GM21526 (cell line): ENCODE data around the gene TNFAIP1.
A peak's percentile ranks its signal among the peaks of the same experiment; 100 is the strongest.
"Not testable (repeated sequence)": the region's sequence is repeated elsewhere in the genome, so short reads cannot be mapped to it uniquely, and the experiment has no call there.

Experiments used
- ATAC-seq: cut with Tn5 transposase; IDR thresholded peaks from one replicate; pipeline ENCODE4 v1.9.1; 2021; ENCODE audit warnings: moderate library complexity; ENCODE audit not compliant: unreplicated experiment, low FRiP score

Gene TNFAIP1, protein sequence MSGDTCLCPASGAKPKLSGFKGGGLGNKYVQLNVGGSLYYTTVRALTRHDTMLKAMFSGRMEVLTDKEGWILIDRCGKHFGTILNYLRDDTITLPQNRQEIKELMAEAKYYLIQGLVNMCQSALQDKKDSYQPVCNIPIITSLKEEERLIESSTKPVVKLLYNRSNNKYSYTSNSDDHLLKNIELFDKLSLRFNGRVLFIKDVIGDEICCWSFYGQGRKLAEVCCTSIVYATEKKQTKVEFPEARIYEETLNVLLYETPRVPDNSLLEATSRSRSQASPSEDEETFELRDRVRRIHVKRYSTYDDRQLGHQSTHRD

DNA sequence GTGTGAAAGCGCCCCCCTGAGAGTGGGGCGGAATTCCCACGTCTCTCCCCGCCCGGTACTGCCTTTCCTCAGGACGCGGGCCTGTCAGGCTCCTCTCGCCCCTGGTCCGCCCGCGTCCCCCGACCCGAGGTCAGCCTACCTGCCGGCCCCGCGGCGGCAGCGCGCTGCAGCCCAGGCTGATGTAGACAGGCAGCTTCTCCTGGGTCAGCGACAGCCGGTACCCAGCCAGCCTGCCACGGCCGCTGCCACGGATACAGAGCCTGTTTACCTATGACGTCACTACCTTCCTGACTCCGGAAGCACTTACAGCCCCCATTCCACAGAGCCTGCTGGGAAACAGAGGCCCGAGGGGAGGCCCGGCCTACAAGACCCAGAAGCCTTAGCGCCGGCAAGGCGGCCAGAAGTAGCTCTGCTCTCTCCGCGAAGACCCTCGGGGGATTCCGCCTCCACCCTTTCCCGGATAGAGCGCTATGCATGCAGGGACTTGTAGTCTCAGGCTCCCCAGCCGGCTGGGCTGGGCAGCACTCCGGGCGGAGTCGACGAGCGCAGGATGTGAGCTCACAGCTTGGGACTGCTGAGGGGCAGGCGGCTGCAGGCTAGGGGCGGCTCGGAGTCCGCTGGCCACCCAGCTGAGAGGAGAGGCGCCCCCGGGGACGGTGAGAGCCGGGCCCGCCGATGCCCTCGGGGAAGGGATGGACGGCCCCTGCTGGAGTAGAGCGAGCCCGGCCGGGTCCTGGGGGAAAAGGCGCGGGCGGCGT, at the start of gene TNFAIP1, which contains the start of gene IFT20:
Gene TNFAIP1, plus strand, starts transcription at position 561 of the 758 bp plus-strand sequence. CDS start 3,761 bp downstream, outside the sequence.
Gene IFT20, minus strand, starts transcription at position 272 of the 758 bp plus-strand sequence. CDS start 3,487 bp downstream, outside the sequence.
- peak; percentile 93 for ATAC-seq

DNA sequence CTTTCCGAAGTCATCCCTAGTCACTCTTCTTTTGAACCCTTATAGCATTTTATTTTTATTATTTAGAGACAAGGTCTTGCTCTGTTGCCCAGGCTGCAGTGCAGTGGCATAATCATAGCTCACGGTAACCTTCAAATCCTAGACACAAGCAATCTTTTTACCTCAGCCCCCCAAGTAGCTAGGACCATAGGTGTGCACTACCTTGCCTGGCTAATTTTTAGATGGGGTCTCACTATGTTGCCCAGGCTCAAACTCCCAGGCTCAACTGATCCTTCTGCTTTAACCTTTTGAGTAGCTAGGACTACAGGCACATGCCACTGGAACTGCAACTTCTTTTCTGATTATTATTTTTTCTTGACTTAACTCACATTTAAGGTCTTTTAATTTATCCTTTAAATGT, 49.6 kb upstream of the TNFAIP1 start:
- no peak for ATAC-seq

DNA sequence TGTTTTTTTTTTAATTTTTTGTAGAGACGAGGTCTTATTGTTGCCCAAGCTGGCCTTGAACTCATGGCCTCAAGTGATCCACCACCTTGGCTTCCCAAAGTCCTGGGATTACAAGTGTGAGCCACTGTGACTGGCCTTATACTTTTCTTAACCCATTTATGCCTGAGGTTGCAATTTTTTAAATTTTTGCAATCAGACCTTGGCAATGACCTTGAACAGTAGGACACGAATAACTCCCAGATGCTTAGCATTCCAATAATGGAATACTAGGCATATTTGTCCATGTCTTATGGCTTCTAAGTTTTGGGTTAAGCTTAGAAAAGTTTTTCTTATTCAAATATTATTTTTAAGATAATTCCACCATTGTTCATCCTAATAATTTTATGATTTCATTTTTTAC, 44.9 kb upstream of the TNFAIP1 start:
- ATAC-seq = no peak

DNA sequence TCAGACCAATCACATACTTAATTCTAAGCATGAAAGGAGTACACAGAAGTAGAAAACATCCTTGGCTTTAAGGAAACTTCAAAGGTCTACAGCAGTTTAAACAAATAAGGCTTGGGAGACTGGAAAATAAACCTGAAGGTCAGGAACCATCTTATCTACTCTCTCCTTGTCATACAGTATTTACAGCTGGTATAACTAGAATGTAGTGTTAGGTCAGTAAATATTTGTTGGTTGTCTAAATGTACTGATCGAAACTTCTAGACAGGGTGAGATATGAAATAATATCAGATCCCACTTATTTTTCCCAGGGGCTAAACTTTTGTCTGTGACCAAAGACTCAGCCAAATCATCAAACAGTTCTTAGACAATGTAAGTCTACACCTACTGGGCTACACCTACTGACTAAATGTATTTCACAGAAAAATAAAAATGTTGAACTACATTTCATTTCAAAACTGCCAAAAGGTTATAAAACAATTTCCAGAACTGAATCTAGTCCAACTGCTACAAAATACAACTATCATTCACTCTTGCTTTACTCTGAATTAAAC, 43.7 kb upstream of the TNFAIP1 start:
- no peak for ATAC-seq

DNA sequence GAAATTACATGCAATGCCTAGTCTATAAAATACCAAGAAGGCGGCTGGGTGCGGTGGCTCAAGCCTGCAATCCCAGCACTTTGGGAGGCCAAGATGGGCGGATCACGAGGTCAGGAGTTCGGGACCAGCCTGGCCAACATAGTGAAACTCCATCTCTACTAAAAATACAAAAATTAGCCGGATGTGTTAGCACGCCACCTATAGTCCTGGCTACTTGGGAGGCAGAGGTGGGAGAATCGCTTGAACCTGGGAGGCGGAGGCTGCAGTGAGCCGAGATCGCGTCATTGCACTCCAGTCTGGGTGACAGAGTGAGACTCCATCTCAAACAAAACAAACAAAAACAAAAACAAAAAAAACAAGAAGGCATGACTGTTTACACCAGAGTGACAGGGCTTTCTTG, 42.7 kb upstream of the TNFAIP1 start:
- not testable (repeated sequence) for ATAC-seq

DNA sequence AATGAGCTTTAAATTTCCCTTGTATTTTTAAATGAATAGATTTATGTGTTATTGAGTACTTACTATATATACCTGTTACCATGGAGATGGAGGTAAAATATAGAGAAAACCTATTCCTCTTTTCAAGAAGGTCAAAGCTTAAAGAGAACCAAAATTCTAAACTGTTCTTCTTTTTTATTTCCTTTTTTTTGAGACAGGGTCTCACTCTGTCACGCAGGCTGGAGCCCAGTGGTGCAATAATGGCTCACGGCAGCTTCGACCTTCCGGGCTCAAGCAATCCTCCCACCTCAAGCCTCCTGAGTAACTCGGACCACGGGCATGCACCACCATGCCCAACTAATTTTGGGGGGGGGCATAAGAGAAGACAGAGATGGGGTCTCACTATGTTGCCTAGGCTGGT, 41.6 kb upstream of the TNFAIP1 start:
- ATAC-seq = no peak

DNA sequence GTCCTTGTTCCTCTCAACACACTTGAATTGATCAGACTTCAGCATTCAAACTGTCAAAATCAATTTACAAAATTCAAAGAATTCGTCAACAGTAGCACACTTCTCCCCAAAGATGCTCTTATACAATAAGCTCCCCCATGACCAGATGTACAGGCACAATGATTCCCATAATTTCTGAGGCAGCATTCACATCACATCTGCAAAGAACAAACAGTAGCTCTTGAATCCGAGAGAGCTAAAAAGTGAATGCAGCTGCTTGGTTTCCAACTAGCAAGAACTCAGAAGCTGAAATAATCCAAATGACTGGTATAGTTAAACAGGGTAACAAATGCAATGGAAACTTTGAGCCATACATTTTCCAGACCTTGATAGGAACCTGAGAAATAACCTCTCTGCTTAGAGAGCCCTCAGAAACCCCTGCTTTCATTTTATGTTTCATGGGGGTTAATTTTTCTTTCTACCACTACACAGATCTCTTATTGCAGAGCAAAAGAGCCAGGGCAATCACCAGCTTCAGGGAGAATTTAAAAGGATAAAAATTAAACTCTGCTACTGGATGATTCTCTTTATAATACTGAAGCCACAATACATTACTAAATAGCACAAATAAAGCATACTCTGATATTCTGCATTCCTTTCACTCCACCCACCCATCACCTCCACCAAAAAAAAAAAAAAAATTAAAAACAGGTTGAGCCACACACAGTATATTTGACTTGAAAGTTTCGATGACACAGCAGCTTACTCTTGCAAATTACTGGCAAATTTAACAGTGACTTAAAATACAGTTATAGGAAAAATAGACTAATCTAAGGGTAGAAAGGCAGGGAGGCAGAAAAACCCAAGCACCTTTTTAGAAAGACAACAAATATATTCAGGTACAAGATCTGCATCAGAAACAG, 39.6 kb upstream of the TNFAIP1 start:
- no peak for ATAC-seq

DNA sequence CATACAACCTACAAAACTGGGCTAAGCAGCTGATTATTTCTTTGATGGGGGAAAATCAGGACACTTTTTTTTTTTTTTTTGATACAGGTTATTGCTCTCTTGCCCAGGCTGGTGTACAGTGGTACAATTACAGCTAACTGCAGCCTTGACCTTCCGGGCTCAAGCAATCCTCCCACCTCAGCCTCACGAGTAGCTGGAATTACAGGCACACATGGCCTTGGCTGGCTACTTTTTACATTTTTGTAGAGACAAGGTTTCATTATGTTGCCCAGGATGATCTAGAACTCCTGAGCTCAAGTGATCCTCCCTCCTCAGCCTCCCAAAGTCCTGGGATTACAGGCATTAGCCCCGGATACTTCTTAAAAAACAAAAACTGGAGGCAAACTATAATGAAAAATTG, 37.1 kb upstream of the TNFAIP1 start:
- ATAC-seq = no peak

DNA sequence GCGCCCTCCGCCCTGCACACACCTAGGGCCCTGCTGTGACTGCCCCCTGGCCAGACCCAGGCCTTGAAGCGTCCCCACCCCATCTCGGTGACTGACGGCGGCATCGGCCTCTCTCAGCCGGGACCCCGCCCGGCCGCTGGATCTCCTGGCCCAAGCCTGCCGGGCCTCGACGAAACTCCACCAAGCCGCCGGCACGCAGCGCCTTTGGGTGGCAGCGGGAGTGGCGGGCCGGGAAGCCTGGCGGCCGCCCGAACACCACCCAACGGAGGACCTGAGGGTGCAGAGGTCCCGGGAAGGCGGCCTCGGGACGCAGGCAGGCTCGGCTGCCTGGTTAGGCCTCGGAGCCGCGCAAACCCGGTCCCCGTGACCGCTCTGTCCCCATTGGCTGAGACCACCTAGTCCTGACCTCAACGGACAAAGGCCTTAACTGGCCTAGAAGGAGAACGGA, 28.6 kb upstream of the TNFAIP1 start:
- no peak for ATAC-seq

DNA sequence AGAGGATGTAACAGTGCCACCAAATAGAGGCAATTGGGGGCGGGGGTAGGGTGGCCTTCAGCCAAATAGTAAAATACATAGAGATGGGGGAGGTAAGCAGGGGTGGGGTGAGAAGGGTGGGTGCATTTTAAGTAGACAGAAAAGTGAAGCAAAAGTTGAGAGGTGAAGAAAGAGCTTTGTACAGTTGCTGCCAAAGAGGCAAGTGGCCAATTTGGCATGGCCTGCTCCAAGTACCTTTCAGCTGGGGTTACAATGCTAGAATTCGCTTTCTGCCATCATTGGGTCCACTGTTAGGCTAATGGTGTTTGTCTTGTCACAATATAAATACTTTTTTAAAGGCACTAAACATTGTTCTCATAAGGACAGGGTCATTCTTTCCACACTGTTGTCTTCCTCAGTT, 21.7 kb upstream of the TNFAIP1 start:
- ATAC-seq = no peak

DNA sequence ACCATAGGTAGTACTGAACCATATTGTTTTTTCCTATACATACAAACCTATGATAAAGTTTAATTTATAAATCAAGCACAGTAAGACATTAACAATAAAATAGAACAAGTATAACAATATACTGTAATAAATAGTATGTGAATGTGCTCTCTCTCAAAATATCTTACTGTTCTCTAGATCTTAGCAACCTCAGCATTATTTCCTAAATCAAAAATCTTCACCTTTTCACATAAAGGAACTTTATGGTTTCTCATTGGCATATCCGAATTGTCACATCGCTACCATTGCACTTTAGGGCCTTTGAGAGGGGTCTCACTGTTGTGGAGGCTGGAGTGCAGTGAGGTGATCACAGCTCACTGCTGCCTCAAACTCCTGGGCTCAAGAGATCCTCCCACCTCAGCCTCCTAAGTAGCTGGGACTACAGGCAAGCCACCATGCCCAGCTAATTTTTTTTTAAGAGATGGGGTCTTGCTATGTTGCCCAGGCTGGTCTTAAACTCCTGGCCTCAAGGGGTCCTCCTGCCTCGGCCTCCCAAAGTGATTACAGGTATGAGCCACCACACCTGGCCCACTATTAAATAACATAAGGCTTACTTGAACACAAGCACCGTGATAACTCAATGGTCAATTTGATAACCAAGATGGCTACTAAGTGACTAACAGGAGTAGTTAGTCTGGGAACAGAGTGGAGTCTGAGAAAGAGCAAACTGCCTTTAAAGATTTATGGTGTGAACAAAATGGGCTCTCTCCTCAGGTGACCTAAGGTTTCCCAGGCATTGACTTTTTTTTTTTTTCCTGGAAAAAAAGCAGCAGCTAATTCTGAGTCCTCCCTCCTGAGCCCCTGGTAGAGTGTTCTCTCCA, 19.5 kb upstream of the TNFAIP1 start:
- no peak for ATAC-seq

DNA sequence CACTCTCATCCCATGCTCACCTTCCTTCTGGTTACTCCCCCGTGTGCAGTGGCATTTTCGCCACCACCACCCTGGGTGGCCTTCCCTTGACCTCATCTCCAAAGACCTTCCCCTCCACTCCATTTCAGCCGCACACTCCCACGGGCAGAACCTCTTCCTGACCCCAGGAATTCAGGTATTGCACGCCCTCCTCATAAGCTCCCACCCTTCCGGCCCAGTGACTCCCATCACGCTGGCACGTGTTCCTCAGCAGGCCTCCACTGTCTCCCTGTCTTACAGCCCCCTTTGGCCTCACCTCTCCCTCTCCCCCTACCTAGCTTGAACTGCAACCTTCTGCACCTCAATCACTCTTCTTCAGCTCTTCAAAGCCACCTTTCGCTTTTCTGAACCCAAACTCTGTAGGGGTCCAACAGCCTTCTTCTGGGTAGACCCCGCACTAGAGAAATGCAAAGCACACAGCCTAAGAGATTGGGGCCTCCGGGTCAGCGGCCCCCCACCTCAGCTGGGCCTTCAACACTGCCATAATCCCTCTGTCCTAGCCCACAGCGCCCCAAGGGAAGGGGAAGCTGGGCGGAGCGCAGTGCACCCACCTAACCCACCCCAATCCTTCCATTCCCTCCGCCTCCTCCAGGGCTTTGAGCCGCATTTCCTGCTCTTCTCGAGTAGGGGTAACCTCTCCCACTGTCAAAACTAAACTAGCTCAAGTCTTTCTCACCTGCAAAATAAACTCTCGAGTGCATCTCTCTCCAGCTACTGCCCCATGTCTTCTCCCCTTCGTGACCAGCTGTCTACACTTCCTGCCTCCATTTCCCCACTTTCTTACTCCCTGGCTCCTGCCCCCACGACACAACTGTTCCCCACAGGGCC, 18.2 kb upstream of the TNFAIP1 start:
- ATAC-seq = no peak

DNA sequence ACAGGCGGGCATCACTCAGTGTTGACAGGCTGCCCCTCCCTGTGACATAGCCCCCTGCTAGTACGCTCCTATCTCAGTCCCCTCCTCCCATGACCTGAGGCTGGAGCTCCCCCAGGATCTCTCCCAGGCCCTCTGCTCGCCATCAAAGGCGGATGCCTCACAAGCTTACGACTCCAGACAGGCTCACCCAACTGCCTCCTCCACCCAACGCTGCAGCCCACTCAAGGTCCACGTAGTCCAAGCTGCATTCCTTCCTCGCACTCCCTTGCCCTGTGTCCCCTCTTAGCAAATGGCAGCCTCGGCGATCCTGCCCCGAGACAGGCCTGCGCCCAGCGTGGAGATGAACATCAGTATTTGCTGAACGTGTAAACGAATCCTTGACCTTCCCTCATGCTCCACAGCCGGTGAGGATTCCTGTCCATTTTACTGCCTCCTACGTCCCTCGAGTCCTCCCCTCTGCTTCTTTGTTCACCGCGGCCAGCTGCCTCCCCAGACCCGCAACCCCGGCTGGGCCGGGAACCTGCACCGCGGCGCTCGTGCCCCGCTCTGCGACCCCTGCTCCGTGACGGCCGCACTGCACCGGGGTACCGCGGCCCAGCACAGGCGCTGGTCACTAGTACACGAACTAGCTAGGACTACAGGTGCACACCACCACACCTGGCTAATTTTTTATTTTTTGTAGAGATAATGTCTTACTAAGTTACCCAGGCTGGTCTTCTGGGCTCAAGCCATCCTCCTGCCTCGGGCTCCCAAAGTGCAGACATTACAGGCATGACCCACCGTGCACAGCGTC, 17.4 kb upstream of the TNFAIP1 start:
- peak; percentile 15 for ATAC-seq

DNA sequence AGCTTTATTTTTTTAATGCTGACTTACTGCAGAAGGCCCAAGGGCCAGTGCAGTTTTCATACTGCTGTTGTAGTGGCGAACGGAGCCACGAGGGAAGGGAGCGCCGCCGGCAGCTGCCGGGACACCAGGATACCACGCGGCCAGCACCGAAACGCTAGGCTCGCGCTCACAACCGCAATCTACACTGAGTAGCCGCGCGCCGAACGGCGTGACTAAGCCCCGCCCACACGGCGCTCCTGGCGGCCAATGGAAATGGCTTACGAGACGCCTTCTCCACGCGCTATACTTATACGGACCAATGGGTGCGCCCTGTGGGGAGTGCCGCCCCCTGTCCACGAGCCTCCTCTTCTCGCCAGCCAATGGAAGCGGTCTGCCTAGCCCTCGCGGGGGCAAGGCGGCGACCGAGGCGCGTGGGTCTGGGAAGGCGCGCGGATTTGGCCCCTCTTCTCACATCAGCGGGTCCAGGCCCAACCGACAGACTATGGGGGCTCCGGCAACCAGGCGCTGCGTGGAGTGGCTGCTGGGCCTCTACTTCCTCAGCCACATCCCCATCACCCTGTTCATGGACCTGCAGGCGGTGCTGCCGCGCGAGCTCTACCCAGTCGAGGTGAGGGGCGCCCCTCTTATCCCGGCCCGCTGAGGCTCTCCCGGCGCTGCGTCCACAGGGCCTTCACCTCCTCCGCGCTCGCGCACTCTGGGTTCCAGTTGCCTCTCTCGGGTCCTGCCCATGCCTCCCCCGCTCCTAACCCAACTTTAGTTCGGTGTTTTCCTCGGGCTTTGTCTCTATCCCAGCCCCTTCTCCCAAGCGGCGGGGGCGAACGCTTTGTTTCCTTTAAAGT, 16.6 kb upstream of the TNFAIP1 start, which contains the start of gene TMEM97:
Gene TMEM97, plus strand, starts transcription at position 442 of the 839 bp plus-strand sequence. Its CDS starts 40 bp downstream, at position 482.
- ATAC-seq = peak; percentile 86

DNA sequence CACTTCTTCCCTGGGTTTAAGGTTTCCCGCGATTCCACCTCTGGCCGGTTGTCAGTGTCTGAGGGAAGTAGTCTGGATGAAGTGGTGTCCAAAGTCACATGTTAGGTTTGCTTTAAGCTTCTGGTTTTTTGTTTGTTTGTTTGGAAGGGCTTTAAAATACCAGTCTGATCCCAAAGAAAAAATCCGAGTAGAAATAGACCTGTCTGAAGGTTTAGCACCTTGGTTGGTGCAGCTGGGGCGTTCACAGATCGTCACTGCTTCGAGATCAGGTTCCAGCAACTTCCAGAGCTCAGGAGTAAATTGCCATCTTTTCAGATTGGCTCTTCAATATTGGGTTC, 16.0 kb upstream of the TNFAIP1 start:
- ATAC-seq = no peak

DNA sequence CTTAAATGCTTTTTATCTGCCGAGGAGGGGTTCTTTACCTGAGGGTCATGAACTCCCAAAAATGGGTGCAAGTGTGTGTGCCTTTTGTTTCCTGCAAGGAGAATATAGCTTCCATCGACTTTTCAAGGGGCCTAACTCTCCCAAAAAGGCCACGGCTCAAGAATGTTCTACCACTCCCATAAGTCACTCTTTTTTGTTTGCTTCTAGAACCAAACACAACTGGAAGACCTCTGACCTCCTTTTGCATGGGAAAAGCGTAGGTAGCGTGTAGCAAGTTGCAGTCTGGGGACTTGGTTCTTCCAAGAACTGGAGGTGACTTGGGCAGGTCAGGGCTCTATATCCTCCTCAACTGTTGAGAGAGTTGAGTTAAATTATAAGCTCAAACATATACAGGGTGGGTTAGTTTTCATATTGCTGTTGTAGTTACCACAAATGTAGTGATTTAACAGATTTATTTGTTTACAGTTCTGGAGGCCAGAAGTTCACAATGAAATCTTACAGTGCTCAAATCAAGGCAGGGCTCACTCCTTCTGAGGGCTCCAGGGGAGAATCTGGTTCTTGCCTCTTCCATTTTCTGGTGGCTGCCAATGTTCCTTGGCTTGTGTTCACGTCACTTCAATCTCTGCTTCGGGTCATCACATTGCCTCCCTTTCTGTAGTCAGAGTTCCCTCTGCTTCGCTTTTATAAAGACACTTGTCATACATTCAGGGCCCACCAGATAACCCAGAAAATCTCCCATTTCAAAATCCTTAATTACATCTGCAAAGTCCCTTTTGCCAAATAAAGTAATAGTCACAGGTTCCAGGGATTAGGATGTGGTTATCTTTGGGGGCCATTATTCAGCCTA, 15.1 kb upstream of the TNFAIP1 start:
- no peak for ATAC-seq
